NCI-H2171 (cell line): Measurements from ENCODE around the gene CXorf49.
"Not testable (repeated sequence)": the region's sequence is repeated elsewhere in the genome, so short reads cannot be mapped to it uniquely, and the experiment has no call there.

Source experiments
- DNase-seq: peaks from one replicate; lab custom pipeline; 2025; lab: John Stamatoyannopoulos, UW

Gene CXorf49

DNA sequence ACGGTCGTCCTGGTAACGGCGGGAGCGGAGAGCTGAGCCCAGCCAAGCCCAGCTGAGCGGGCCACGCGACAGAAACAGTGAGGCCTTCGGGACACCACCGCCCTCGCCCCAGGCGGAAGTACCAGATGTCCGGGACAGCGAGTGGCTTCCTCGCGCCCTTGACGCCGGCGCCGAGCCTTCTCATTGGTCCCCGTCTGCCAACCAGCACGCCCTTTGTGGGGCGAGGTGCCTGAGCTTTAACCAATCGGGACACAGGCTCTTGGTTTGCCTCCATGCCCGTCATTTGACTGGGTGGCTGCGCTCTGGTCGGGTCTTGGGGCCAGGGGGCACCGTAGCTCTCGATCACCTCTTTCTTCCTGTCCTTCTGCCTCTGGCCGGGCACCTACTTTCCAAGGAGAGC, at the start of gene CXorf49:
CXorf49 (minus strand) TSS at position 101 of the 400 bp plus-strand sequence. CDS start 134 bp downstream, outside the sequence.
- DNase-seq, result not testable (repeated sequence)

DNA sequence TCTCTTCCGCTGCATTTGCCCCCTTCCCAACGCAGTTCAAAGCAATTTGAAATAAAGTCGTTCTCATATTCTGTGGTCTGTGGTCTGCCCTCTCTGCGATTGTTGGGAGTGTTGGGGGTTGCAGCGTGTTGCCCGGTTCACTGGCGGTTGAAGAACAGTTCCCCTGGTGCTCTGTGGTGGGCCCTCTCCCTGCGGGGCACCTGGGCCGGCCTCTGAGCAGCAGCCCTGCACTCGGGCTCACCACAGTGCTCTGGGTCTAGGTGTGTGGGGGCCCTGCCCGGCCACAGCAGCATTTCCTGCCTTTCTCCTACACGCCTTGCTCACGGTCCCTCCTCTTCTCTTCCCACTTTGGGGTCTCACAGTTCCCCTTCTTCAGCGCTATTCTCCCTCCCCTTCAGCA, 49.0 kb upstream of the CXorf49 start:
- DNase-seq, result not testable (repeated sequence)

DNA sequence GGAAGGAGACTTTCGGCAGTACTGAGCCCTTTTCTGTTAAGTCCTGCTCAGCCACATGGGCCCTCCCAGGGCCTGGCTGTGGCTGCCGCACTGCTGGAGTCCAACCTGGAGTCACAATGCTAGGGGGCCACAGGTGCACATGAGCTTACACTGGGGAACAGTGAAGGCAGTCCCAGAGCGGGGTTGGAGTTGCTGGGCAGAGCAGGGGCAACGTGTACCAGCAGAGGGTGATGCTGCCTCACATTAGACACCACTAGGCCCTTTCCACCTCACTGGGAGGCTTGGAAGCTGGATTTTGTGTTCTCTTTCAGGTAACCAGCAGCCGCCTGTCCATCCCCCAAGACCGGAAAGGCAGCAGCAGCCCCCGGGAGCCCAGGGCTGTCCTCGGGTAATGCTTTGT, 47.5 kb upstream of the CXorf49 start:
- DNase-seq, result not testable (repeated sequence)

DNA sequence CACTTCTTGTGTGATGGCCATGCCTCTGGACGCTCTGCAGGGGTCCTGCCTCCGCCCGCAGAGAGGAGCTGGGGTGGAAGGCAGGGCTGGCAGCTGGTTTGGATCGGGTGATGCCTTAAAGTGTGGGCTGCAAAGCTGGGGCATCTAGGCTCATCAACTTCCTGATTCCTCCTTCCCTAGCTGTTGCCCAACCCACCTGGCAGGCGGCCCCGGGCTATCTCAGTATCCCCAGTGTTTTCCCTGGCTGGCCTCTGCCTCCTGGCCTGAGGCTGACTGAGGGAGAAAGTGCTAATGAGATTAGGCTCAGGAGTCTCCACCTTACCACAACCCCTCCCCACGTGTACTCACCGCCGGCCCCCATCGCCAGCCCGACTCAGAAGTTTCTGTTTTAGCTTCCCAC, 46.7 kb upstream of the CXorf49 start:
- DNase-seq, result not testable (repeated sequence)

DNA sequence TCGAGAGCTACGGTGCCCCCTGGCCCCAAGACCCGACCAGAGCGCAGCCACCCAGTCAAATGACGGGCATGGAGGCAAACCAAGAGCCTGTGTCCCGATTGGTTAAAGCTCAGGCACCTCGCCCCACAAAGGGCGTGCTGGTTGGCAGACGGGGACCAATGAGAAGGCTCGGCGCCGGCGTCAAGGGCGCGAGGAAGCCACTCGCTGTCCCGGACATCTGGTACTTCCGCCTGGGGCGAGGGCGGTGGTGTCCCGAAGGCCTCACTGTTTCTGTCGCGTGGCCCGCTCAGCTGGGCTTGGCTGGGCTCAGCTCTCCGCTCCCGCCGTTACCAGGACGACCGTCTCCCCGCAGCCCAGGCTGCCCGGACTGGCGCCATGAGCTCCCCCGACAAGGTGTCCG, 45.0 kb upstream of the CXorf49 start, which contains the start of gene CXorf49B:
CXorf49B (plus strand) TSS at position 301 of the 400 bp plus-strand sequence; CDS start at position 376, 75 bp downstream.
- not testable (repeated sequence) for DNase-seq

DNA sequence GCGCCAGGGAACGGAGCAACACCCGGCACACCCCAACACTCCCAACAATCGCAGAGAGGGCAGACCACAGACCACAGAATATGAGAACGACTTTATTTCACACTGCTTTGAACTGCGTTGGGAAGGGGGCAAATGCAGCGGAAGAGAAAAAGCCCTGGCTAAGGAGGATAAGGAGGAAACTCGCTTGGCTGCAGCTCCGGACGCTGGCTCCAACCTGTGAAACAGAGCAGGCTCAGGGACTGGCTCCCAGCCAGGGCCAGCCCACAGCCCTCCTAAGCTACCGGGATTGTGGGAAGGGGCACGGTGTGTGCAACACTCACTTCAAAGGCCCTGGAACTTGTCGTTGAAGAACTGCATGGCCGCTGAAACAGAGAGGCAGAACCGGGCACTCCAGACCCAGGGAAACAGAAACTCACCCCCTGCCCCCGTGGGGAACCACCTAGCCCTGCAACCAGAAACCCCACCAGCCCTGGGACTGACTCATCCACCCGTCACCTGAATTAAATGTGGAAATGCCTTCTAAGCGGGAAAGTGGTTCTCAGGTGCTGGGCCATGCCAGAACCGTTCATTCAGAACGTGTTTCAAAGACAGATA, 42.7 kb upstream of the CXorf49 start:
- DNase-seq, result not testable (repeated sequence)

DNA sequence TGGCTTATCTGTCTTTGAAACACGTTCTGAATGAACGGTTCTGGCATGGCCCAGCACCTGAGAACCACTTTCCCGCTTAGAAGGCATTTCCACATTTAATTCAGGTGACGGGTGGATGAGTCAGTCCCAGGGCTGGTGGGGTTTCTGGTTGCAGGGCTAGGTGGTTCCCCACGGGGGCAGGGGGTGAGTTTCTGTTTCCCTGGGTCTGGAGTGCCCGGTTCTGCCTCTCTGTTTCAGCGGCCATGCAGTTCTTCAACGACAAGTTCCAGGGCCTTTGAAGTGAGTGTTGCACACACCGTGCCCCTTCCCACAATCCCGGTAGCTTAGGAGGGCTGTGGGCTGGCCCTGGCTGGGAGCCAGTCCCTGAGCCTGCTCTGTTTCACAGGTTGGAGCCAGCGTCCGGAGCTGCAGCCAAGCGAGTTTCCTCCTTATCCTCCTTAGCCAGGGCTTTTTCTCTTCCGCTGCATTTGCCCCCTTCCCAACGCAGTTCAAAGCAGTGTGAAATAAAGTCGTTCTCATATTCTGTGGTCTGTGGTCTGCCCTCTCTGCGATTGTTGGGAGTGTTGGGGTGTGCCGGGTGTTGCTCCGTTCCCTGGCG, 2.3 kb upstream of the CXorf49 start:
- not testable (repeated sequence) for DNase-seq

DNA sequence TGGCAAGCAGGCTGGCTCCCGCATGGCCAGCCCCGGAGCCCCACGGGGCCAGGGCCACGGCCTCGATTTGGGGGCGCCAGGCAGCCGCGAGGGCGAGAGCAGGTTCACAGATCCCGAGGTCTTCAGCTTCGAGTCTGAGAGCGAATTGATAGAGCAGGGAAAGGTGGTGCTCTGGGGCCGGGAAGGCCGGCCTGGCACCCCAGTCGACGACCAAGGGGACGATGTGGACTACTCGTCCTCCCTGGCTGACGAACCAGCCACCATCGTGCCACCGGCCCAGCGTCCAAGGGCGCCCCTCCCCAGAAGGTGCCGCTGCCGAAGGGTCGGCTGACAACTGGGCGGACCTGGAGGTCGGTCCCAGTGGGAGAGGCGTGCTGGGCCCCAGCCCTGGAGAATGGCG, 1.1 kb upstream of the CXorf49 start:
- not testable (repeated sequence) for DNase-seq

DNA sequence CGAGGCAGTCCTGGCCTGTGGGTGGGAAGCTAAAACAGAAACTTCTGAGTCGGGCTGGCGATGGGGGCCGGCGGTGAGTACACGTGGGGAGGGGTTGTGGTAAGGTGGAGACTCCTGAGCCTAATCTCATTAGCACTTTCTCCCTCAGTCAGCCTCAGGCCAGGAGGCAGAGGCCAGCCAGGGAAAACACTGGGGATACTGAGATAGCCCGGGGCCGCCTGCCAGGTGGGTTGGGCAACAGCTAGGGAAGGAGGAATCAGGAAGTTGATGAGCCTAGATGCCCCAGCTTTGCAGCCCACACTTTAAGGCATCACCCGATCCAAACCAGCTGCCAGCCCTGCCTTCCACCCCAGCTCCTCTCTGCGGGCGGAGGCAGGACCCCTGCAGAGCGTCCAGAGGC, 1.8 kb downstream of the CXorf49 start:
- DNase-seq, result not testable (repeated sequence)

DNA sequence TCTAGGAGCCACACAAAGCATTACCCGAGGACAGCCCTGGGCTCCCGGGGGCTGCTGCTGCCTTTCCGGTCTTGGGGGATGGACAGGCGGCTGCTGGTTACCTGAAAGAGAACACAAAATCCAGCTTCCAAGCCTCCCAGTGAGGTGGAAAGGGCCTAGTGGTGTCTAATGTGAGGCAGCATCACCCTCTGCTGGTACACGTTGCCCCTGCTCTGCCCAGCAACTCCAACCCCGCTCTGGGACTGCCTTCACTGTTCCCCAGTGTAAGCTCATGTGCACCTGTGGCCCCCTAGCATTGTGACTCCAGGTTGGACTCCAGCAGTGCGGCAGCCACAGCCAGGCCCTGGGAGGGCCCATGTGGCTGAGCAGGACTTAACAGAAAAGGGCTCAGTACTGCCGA, 2.5 kb downstream of the CXorf49 start:
- DNase-seq, result not testable (repeated sequence)

DNA sequence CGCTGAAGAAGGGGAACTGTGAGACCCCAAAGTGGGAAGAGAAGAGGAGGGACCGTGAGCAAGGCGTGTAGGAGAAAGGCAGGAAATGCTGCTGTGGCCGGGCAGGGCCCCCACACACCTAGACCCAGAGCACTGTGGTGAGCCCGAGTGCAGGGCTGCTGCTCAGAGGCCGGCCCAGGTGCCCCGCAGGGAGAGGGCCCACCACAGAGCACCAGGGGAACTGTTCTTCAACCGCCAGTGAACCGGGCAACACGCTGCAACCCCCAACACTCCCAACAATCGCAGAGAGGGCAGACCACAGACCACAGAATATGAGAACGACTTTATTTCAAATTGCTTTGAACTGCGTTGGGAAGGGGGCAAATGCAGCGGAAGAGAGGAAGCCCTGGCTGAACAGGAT, 4.0 kb downstream of the CXorf49 start:
- DNase-seq, result not testable (repeated sequence)

DNA sequence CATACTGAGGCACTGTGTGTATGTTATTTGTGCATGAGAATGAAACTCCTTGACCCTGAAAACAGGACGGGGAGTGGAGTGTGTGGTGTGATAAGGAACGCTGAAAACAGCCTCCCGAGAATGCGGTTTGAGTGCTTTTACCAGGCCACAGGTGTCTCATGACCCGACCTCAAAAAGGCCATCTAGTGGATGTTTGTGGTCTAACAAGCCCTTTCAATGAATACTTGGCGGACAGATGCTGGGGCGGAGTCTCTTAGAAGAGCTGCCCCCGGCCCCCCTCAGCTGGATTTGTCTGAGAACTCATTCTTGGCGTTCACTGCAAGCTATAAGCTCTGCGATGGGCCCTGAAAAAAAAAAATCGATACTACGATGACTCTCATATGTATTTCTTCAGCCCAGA, 15.2 kb downstream of the CXorf49 start:
- not testable (repeated sequence) for DNase-seq

DNA sequence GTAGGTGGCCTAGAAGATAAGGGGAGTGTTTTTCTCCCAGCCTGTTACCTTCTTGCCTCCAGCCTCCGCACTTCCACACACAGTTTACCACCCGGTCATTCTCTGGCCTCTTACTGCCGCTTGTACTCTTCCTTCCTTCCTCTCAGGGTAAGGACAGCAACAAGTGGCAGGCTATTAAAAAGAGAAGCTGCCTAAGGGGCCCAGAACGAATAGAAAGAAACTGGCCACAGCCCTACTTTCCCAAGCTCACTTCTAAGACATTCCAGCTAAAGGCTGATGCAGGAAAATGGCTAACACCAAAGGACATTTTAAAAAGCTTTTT, 19.1 kb downstream of the CXorf49 start:
- not testable (repeated sequence) for DNase-seq

DNA sequence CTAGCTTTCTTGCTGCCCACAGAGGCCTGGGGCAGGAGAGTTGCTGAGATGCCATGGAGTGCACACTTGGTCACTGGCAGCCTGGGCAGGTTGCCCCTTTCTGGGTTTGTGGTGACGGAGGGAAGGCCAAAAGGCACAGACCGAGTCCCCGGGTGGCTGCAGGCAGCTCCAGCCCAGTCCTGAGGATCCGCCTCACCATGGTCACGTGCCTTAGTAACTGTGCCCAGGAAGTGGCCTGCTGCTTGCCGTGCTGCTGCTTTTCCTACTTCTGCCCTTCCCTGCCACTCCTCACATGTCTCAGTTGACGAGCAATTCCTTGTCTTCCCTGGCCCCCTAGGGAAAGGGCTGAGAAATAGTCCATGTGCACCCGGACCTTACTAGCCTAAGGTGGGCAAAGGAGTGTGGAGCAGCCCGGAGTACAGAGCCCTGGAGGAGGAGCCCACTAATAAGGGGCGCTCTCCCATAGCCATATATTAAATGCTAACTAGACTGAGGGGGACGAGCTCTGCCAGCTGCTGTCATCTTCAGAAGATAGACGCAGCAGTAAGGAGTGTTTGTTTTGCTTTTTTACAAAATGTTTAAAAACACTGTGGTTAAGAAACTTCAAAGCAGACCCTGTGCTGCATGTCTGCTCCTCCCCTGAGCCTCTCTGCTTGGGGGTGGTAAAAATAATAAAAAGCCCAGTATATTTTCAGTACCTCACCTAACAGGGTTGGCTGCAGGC, 19.6 kb downstream of the CXorf49 start:
- DNase-seq, result not testable (repeated sequence)

DNA sequence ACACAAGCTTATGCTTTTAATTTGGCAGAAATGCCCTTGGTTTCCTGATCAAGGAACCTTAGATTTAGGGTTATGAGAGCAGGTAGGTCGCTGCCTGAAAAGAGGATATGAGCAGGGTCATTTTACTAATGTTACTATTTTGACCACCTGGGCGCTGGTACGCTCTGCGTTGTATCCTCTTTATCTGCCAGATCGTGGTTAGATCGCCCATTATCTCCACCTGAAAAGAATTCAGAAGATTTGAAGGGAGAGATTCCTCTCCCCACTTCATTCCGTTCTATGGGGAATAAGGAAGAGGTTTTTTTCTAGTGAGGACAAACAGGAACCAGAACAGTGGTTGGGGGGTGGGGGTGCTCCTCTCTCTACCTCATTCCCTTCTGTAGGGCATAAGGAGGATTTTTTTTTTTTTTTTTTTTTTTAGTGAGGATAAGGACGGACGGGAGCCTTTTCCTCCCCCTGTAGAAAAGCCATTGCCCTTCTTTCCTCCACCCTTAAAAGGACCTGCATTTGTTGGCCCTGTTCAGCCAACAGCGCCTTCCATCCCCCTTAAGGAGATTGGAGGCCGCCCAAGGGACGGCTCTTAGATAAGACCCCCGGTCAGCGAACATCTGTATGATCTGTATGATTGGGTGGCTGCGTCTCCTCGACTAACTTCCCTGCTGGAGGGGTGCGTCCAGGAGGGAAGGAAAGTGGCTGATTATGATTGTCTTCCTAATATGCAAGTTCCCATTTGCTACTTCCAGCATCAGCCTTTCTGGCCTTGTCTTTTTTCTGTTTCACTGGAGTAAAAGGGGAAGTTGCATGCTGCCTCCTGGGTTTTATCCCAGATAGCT, 20.4 kb downstream of the CXorf49 start:
- DNase-seq, result not testable (repeated sequence)

DNA sequence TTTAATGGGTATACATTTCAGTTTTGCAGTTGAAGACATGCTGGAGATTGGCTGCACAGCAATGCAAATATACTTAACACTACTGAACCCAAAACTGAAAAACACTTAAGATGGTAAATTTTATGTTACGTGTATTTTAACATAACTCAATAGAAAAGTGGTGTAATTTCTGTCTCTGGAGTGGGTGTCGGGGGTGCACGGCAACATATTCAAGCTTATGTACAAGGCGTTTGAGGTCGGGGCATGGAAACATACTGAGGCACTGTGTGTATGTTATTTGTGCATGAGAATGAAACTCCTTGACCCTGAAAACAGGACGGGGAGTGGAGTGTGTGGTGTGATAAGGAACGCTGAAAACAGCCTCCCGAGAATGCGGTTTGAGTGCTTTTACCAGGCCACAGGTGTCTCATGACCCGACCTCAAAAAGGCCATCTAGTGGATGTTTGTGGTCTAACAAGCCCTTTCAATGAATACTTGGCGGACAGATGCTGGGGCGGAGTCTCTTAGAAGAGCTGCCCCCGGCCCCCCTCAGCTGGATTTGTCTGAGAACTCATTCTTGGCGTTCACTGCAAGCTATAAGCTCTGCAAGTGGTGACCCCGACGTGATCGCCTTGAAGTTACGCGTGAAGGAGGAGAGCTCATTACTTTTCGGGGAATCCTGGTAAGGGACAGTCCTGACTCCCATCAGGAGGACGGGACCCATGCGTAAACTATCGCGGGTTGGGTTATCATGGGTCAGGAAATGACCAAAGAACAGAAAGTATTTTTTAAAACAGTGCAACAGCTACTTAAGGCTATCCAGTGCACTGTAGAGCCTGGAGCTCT, 21.2 kb downstream of the CXorf49 start:
- DNase-seq, result not testable (repeated sequence)

DNA sequence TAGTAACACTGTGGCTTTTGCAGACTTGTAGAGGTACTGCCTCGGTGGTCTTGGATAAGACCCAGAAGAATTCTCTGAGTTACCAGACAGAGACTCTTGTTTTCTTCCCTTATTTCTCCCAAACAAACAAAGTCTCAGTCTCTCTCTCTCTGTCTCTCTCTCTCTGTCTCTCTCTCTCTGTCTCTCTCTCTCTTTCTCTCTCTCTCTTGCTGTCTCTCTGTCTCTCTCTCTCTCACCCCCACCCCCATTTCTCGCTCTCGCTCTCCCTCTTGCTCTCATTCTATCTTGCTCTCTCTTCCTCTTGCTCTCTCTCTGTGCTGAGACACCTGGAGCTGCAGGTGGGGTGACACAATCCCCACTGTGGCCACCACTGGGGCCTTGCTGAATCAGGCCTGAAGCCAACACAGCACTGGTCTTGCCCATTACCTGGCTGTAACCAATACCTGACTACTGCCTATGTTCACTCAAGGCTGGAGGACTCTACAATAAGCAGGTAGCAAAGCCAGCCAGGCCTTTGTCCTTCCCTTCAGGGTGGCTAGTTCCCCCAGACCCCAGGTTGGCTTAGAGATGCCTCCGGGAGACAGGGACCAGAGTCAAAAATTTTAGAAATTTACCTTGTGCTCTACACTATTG, 38.4 kb downstream of the CXorf49 start:
- no peak for DNase-seq

DNA sequence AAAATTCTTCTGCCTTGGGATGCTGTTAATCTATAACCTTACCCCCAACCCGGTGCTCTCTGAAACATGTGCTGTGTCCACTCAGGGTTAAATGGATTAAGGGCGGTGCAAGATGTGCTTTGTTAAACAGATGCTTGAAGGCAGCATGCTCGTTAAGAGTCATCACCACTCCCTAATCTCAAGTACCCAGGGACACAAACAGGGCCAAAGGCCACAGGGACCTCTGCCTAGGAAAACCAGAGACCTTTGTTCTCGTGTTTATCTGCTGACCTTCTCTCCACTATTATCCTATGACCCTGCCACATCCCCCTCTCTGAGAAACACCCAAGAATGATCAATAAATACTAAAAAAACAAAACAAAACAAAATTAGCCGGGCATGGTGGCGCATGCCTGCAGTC, 40.9 kb downstream of the CXorf49 start:
- not testable (repeated sequence) for DNase-seq

DNA sequence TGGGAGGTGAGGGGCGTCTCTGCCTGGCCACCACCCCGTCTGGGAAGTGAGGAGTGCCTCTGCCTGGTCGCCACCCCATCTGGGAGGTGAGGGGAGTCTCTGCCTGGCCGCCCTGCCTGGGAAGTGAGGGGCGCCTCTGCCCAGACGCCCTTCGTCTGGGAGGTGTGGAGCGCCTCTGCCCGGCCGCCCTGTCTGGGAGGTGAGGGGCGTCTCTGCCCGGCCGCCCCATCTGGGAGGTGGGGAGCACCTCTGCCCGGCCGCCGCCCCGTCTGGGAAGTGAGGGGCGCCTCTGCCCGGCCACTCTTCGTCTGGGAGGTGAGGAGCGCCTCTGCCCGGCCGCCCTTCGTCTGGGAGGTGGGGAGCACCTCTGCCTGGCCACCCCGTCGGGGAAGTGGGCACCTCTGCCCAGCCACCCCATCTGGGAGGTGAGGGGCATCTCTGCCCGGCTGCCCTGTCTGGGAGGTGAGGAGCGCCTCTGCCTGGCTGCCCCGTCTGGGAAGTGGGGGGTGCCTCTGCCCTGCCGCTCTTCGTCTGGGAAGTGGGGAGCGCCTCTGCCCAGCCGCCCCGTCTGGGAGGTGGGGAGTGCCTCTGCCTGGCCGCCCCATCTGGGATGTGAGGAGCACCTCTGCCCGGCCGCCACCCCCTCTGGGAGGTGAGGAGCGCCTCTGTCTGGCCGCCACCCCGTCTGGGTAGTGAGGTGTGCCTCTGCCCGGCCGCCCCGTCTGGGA, 41.9 kb downstream of the CXorf49 start:
- DNase-seq, result not testable (repeated sequence)

DNA sequence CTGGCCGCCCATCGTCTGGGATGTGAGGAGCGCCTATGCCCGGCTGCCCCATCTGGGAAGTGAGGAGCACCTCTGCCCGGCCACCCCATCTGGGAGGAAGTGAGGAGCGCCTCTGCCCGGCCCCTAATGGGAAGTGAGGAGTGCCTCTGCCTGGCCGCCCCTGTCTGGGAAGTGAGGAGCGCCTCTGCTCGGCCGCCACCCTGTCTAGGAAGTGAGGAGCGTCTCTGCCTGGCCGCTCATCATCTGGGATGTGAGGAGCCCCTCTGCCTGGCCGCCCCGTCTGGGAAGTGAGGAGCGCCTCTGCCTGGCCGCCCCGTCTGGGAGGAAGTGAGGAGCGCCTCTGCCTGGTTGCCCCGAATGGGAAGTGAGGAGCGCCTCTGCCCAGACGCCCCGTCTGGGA, 42.4 kb downstream of the CXorf49 start:
- DNase-seq, result not testable (repeated sequence)
